K562 (cell line): Measurements from ENCODE around the gene MLYCD. TPM values are rescaled to one million over a fixed set of nuclear protein-coding genes. Genes with fewer than 3 reads are reported as not detected.

Experiments
- ATAC-seq: fragments of 200-7000 bp; cut with Tn5 transposase; 3 replicates; pipeline ENCODE4 v1.9.1; 2020; ENCODE audit warnings: moderate library complexity
- BruUV-seq: library from RNA; stranded (reverse); fragments of 400-500 nt; replicated peaks from 2 replicates; lab custom pipeline; 2021; lab: Mats Ljungman, UMichigan
- CTCF ChIA-PET: fragments of 300-600 bp; formaldehyde crosslinking; extraction: SDS; loops from one replicate; lab custom pipeline; 2021; ENCODE audit warnings: low intra/inter-chr PET ratio; lab: Yijun Ruan, JAX
- POLR2A ChIA-PET: fragments of 300-600, 350-650 bp; sonication (Branson Sonifier 250); formaldehyde crosslinking; extraction: SDS; loops from one replicate; lab custom pipeline; 2021; ENCODE audit warnings: antibody characterized with exemption, inconsistent platforms; lab: Yijun Ruan, JAX
- DNase-seq, 4 experiments: peaks; one replicate each; pipeline versions ENCODE4 v3.0.0 to v3.0.0-alpha.2; 2011 to 2018; ENCODE audit warnings: low spot score in 3 of 4, mixed read lengths in 3 of 4; ENCODE audit errors: extremely low read depth in 1 of 4
- FAIRE-seq: peaks from 2 replicates; lab custom pipeline; 2011; peaks lifted over from hg19 to GRCh38; lab: Jason Lieb, UNC
- H2AFZ ChIP-seq: 2 replicates; pipeline ENCODE4 v1.6.0; 2011; ENCODE audit warnings: low read depth, low read length, control low read depth, inconsistent platforms
- H3K27ac ChIP-seq: fragments of 200-600 bp; 3 replicates; pipeline ENCODE4 v1.8.0; 2011; ENCODE audit warnings: low read depth, mild to moderate bottlenecking, control low read depth, inconsistent platforms, low read length, moderate library complexity, mixed read lengths; ENCODE audit errors: extremely low read depth
- H3K27me3 ChIP-seq, 2 experiments: fragments of 300-600 bp in 1 of 2; 2 replicates in 1 of 2; 3 replicates in 1 of 2; pipeline versions ENCODE4 v1.6.0 to v1.8.0; 2011; ENCODE audit warnings: inconsistent platforms in 2 of 2, low read length in 2 of 2, mild to moderate bottlenecking in 1 of 2, mixed read lengths in 1 of 2, moderate library complexity in 1 of 2; ENCODE audit not compliant: control insufficient read depth in 2 of 2, insufficient read depth in 2 of 2
- H3K36me3 ChIP-seq: fragments of 300-600 bp; 3 replicates; pipeline ENCODE4 v1.8.0; 2011; ENCODE audit warnings: mild to moderate bottlenecking, low read length, inconsistent platforms; ENCODE audit not compliant: control insufficient read depth, insufficient read depth
- H3K4me1 ChIP-seq, 2 experiments: fragments of 200-600 bp in 1 of 2; replicated peaks in 1 of 2; 2 replicates in 1 of 2; 3 replicates in 1 of 2; pipeline versions ENCODE4 v1.5.1 to v1.8.0; 2011; ENCODE audit warnings: inconsistent platforms in 2 of 2, low read length in 2 of 2, mild to moderate bottlenecking in 1 of 2, mixed read lengths in 1 of 2, moderate library complexity in 1 of 2; ENCODE audit not compliant: control insufficient read depth in 2 of 2, insufficient read depth in 2 of 2
- H3K4me2 ChIP-seq: 2 replicates; pipeline ENCODE4 v1.6.1; 2011; ENCODE audit warnings: low read length, control low read depth, inconsistent platforms, mixed read lengths; ENCODE audit not compliant: insufficient read depth
- H3K4me3 ChIP-seq: fragments of 200-600 bp; sonication (generic), shearing (Covaris generic); 2 replicates; pipeline ENCODE4 v1.5.1; 2016; ENCODE audit warnings: control low read depth, inconsistent platforms
- H3K79me2 ChIP-seq: fragments of 200-600 bp; 3 replicates; pipeline ENCODE4 v1.8.0; 2011; ENCODE audit warnings: low read length, inconsistent platforms; ENCODE audit not compliant: control insufficient read depth, insufficient read depth
- H3K9ac ChIP-seq, 2 experiments: 2 replicates each; pipeline versions ENCODE4 v1.6.0 to v1.6.1; 2011; ENCODE audit warnings: low read depth in 2 of 2, low read length in 2 of 2, control low read depth in 1 of 2, inconsistent platforms in 1 of 2, mild to moderate bottlenecking in 1 of 2, mixed read lengths in 1 of 2; ENCODE audit not compliant: insufficient read depth in 1 of 2
- H3K9me1 ChIP-seq: one replicate; pipeline ENCODE4 v1.6.0; 2011; ENCODE audit warnings: inconsistent platforms, mild to moderate bottlenecking, low read length, moderate library complexity; ENCODE audit not compliant: control insufficient read depth, insufficient read depth
- H3K9me3 ChIP-seq: replicated peaks from 2 replicates; pipeline ENCODE4 v1.5.1; 2011; ENCODE audit warnings: low read depth, low read length, inconsistent platforms; ENCODE audit not compliant: control insufficient read depth, insufficient read depth
- H4K20me1 ChIP-seq: replicated peaks from 2 replicates; pipeline ENCODE4 v1.6.1; 2011; ENCODE audit warnings: low read length, inconsistent platforms, mixed read lengths; ENCODE audit not compliant: control insufficient read depth, insufficient read depth
- BACH1 ChIP-seq: fragments of 200-800 bp; sonication (Bioruptor generic); IDR thresholded peaks from 2 replicates; pipeline ENCODE4 v1.6.1; 2016; ENCODE audit warnings: missing genetic modification characterization, missing compliant biosample characterization
- BRD4 ChIP-seq: fragments of 200-600 bp; sonication (generic); IDR thresholded peaks from 2 replicates; pipeline ENCODE4 v1.6.1; 2017; ENCODE audit warnings: inconsistent platforms
- FOXK2 ChIP-seq, 2 experiments: fragments of 450-650 bp; IDR thresholded peaks in 1 of 2; conservative IDR thresholded peaks in 1 of 2; 2 replicates each; pipeline ENCODE4 v1.6.1; 2016; ENCODE audit warnings: low read depth in 2 of 2, mild to moderate bottlenecking in 1 of 2
- RBM22 ChIP-seq: fragments of 200-400 bp; formaldehyde crosslinking; IDR thresholded peaks from 2 replicates; pipeline ENCODE4 v1.6.1; 2018; ENCODE audit warnings: low read length, low read depth; ENCODE audit not compliant: poor library complexity, severe bottlenecking
- RBM39 ChIP-seq: fragments of 200-400 bp; formaldehyde crosslinking; optimal IDR thresholded peaks from 2 replicates; pipeline ENCODE3; 2018; ENCODE audit warnings: low read depth, low read length
- SMAD1 ChIP-seq: fragments of 150-350 bp; IDR thresholded peaks from 2 replicates; pipeline ENCODE4 v1.6.1; 2014; ENCODE audit warnings: low read length, low read depth; ENCODE audit not compliant: partially characterized antibody
- THRB ChIP-seq: fragments of 450-650 bp; formaldehyde crosslinking; conservative IDR thresholded peaks from 2 replicates; pipeline ENCODE4 v1.4.0; 2022; ENCODE audit warnings: mild to moderate bottlenecking, missing genetic modification characterization
- ZNF121 ChIP-seq: sonication (generic); formaldehyde crosslinking; conservative IDR thresholded peaks from 2 replicates; pipeline ENCODE4 v1.8.0; 2022; ENCODE audit warnings: missing genetic modification reagents
- ZNF764 ChIP-seq: fragments of 250-450 bp; sonication (Bioruptor Pico); IDR thresholded peaks from 2 replicates; pipeline ENCODE4 v1.4.0; 2020; ENCODE audit warnings: low read depth, mild to moderate bottlenecking, moderate library complexity
- WGBS: fragments of 100-300 bp; shearing (Covaris generic); methylation state at CpG from one replicate; pipeline ENCODE4 v1.1.6; 2016; ENCODE audit warnings: low coverage, mixed read lengths; ENCODE audit not compliant: insufficient coverage; ENCODE audit errors: missing lambda C conversion rate; 5-methylcytosine and 5-hydroxymethylcytosine counted together
- in situ Hi-C: fragments of 300-500 bp; cut with MboI; formaldehyde crosslinking; loops from 4 replicates; pipeline ENCODE4 v1.15.0; 2018; ENCODE audit warnings: inconsistent platforms, mixed read lengths
- intact Hi-C: fragments of 100-400 bp; cut with micrococcal nuclease; formaldehyde crosslinking; loops from 2 replicates; pipeline ENCODE4 v1.14.2; 2022
- polyA plus RNA-seq, 8 experiments: library from polyadenylated mRNA; depleted of rRNA in 4 of 8; stranded (reverse) in 5 of 8; unstranded in 3 of 8; fragments of >200 nt; fragmentation: Nextera tagmentation in 2 of 8; fragmentation: Illumina TruSeq in 1 of 8; extraction: Ambion mirVana in 2 of 8; extraction: Trizol in 1 of 8; gene quantifications; 2 replicates each; pipeline versions ENCODE4 v1.2.1 to v1.2.3, GENCODE V29; 2011 to 2014; ENCODE audit warnings: inconsistent platforms in 1 of 8, missing spikeins in 1 of 8
- total RNA-seq, 7 experiments: library from RNA; depleted of rRNA in 6 of 7; stranded (reverse); fragments of >200 nt in 6 of 7; fragmentation: Illumina TruSeq in 2 of 7; extraction: Trizol in 2 of 7; gene quantifications; 2 replicates each; pipeline versions ENCODE4 v1.2.1 to v1.2.3, GENCODE V29; 2011 to 2021; ENCODE audit warnings: low replicate concordance in 1 of 7

The MLYCD gene
- total and polyA plus RNA-seq, 9 of the 15 experiments (the other 6 are each of a cell fraction or from before 2014, with no cell fraction given), result 0.15 to 2.0 (median 1.0) TPM

GRCh38 chr16:83955218-83956130 lies 56.6 kb downstream of the MLYCD start:
- Histone ChIP-seq H3K9ac (peak overlapping the region in 1 of 2 experiments; percentile 78; a peak in 2 of 4 replicates), H3K79me2 (no peaks in the 10 kb centered on the region), H2AFZ (no peak overlapping the region), H4K20me1 (peaks cover 11% of the 10 kb centered on the region), H3K9me3 (no peaks in the 10 kb centered on the region), H3K9me1 (no peaks in the 10 kb centered on the region), H3K4me2 (no peak overlapping the region), H3K4me1 (peaks cover 18 to 52% of the 10 kb centered on the region in 2 experiments), H3K27me3 (no peaks in the 10 kb centered on the region), H3K27ac (no peak overlapping the region), H3K4me3 (no peak overlapping the region), H3K36me3 (peaks cover 5% of the 10 kb centered on the region; the same call in 1 of the 3 replicates)
- 50% methylated on average over 21 of the region's 23 CpGs for WGBS
- TF ChIP-seq RBM39 (no peak), THRB (CRISPR knock-in tag) (no peak), FOXK2 (conservative IDR thresholded peaks at IDR 0.05 in 1 of 2, IDR thresholded peaks at IDR 0.05 in 1 of 2; ENCODE audit: low read depth in 2 of 2) (no peak), BRD4 (no peak), BACH1 (tag) (no peak), SMAD1 (no peak), ZNF764 (CRISPR knock-in tag) (no peak), ZNF121 (no peak), RBM22 (no peak)
- ChIA-PET POLR2A (interaction anchor here (0.6 to 4.3 kb wide), 4 partner anchors 10 to 101 kb away, joined by 3 to 22 read pairs (median 5); no protein-coding TSS in a partner anchor), CTCF (interaction anchor here (1.6 to 3.3 kb wide), 4 partner anchors 27 to 110 kb away, joined by 3 to 38 read pairs (median 20); no protein-coding TSS in a partner anchor)
- in situ Hi-C loops, result loop anchor here (5.0 to 10.0 kb wide), 3 partner anchors 107 to 532 kb away; partner anchors contain the start of gene TAF1C
- no peak for FAIRE-seq
- BruUV-seq, result no TSS peak
- intact Hi-C loops, result loop anchor here (1.0 to 5.0 kb wide), 4 partner anchors 29 to 529 kb away; no protein-coding TSS in a partner anchor
- ATAC-seq, result no peak
- DNase-seq, result no peak
